Neural progenitor cell (in vitro differentiated cells): ENCODE measurements around the gene MRC1. TPM values are rescaled to one million over a fixed set of nuclear protein-coding genes. Genes with fewer than 3 reads are reported as not detected.

Experiments used
- DNase-seq: peaks from one replicate; pipeline ENCODE4 v3.0.0-alpha.2; 2016; ENCODE audit warnings: low spot score
- H2AFZ ChIP-seq: fragments of 200-600 bp; sonication (generic); replicated peaks from 2 replicates; pipeline ENCODE4 v1.6.1; 2016; ENCODE audit warnings: antibody characterized with exemption
- H3F3A ChIP-seq: fragments of 200-600 bp; sonication (generic); 2 replicates; pipeline ENCODE4 v1.6.1; 2016; ENCODE audit warnings: antibody characterized with exemption, low read depth
- H3K27ac ChIP-seq: fragments of 200-600 bp; sonication (generic); 2 replicates; pipeline ENCODE4 v1.5.1; 2016; ENCODE audit warnings: mild to moderate bottlenecking
- H3K27me3 ChIP-seq: fragments of 200-600 bp; sonication (generic); 2 replicates; pipeline ENCODE4 v1.6.1; 2016; ENCODE audit warnings: mild to moderate bottlenecking, moderate library complexity
- H3K36me3 ChIP-seq: fragments of 200-600 bp; sonication (generic); 2 replicates; pipeline ENCODE4 v1.5.1; 2016
- H3K4me1 ChIP-seq: fragments of 200-600 bp; sonication (generic); 2 replicates; pipeline ENCODE4 v1.6.1; 2016; ENCODE audit warnings: mixed run types
- H3K4me2 ChIP-seq: fragments of 200-600 bp; sonication (generic); 2 replicates; pipeline ENCODE4 v1.6.1; 2016
- H3K4me3 ChIP-seq: fragments of 200-600 bp; sonication (generic); 2 replicates; pipeline ENCODE4 v1.5.1; 2016
- H3K79me2 ChIP-seq: fragments of 200-600 bp; sonication (generic); 2 replicates; pipeline ENCODE4 v1.6.1; 2016; ENCODE audit warnings: low read depth
- H3K9ac ChIP-seq: fragments of 200-600 bp; sonication (generic); 2 replicates; pipeline ENCODE4 v1.6.1; 2016
- H3K9me3 ChIP-seq: fragments of 200-600 bp; sonication (generic); 2 replicates; pipeline ENCODE4 v1.5.1; 2016; ENCODE audit warnings: low read depth
- H4K20me1 ChIP-seq: fragments of 200-600 bp; sonication (generic); 2 replicates; pipeline ENCODE4 v1.6.1; 2016; ENCODE audit warnings: low read depth
- H3K27ac Mint-ChIP-seq: 3 replicates; pipeline ENCODE4 v1.8.0; 2021; ENCODE audit warnings: mixed read lengths
- H3K27me3 Mint-ChIP-seq: 2 replicates; pipeline ENCODE4 v1.8.0; 2022; ENCODE audit warnings: low read depth, mild to moderate bottlenecking, inconsistent platforms, moderate library complexity, mixed read lengths; ENCODE audit not compliant: insufficient read depth
- H3K36me3 Mint-ChIP-seq: 3 replicates; pipeline ENCODE4 v1.8.0; 2021; ENCODE audit warnings: mixed read lengths
- H3K4me1 Mint-ChIP-seq: 3 replicates; pipeline ENCODE4 v1.8.0; 2021; ENCODE audit warnings: mixed read lengths
- H3K4me3 Mint-ChIP-seq: 3 replicates; pipeline ENCODE4 v1.8.0; 2021; ENCODE audit warnings: mild to moderate bottlenecking, moderate library complexity, mixed read lengths
- H3K9me3 Mint-ChIP-seq: 3 replicates; pipeline ENCODE4 v1.8.0; 2020; ENCODE audit warnings: mixed read lengths
- CTCF ChIP-seq: fragments of 200-600 bp; sonication (generic); IDR thresholded peaks from 2 replicates; pipeline ENCODE4 v1.5.1; 2017; ENCODE audit warnings: antibody characterized with exemption, mild to moderate bottlenecking
- EZH2 ChIP-seq: fragments of 200-600 bp; sonication (generic); IDR thresholded peaks from 2 replicates; pipeline ENCODE4 v1.6.1; 2017; ENCODE audit warnings: antibody characterized with exemption, mild to moderate bottlenecking, moderate library complexity
- EZH2phosphoT487 ChIP-seq: fragments of 200-600 bp; sonication (generic); IDR thresholded peaks from 2 replicates; pipeline ENCODE4 v1.6.1; 2017; ENCODE audit warnings: antibody characterized with exemption
- total RNA-seq: library from RNA; depleted of rRNA; stranded (reverse); fragments of >200 nt; gene quantifications from 2 replicates; pipeline ENCODE4 v1.2.3, GENCODE V29; 2015; ENCODE audit warnings: low replicate concordance

The MRC1 gene
- total RNA-seq, 1 donor from 2014 or later, result not detected

GRCh38 chr10:17821893-17822292 is 12.7 kb downstream of the MRC1 start:
- Histone ChIP-seq H3K4me2 (no peak overlapping the region), H4K20me1 (no peaks in the 10 kb centered on the region), H3K4me1 (no peaks in the 10 kb centered on the region), H3K9ac (no peak overlapping the region), H3K9me3 (no peaks in the 10 kb centered on the region), H3K27ac (no peak overlapping the region), H3F3A (no peaks in the 10 kb centered on the region), H3K79me2 (no peaks in the 10 kb centered on the region), H3K36me3 (no peaks in the 10 kb centered on the region), H2AFZ (no peak overlapping the region), H3K27me3 (no peaks in the 10 kb centered on the region), H3K4me3 (no peak overlapping the region)
- Mint-ChIP-seq H3K36me3 (peaks cover 2% of the 10 kb centered on the region), H3K4me3 (no peak overlapping the region), H3K27ac (no peak overlapping the region), H3K9me3 (peaks cover 4% of the 10 kb centered on the region), H3K27me3 (peaks cover 2% of the 10 kb centered on the region), H3K4me1 (no peaks in the 10 kb centered on the region)
- no peak for DNase-seq
- TF ChIP-seq EZH2phosphoT487, result no peak
- TF ChIP-seq CTCF, result no peak
- TF ChIP-seq EZH2, result no peak

GRCh38 chr10:17831341-17831740 is 22.2 kb downstream of the MRC1 start:
- Histone ChIP-seq H3K36me3 (no peaks in the 10 kb centered on the region), H3K4me3 (no peak overlapping the region), H3K9ac (no peak overlapping the region), H4K20me1 (no peaks in the 10 kb centered on the region), H3K9me3 (no peaks in the 10 kb centered on the region), H3F3A (no peaks in the 10 kb centered on the region), H3K4me2 (no peak overlapping the region), H3K79me2 (no peaks in the 10 kb centered on the region), H3K27ac (no peak overlapping the region), H3K4me1 (no peaks in the 10 kb centered on the region), H2AFZ (no peak overlapping the region), H3K27me3 (no peaks in the 10 kb centered on the region)
- H3K27ac Mint-ChIP-seq, result no peak overlapping the region
- no peaks in the 10 kb centered on the region for H3K4me1 Mint-ChIP-seq
- H3K9me3 Mint-ChIP-seq, result no peaks in the 10 kb centered on the region
- H3K27me3 Mint-ChIP-seq, result no peaks in the 10 kb centered on the region
- H3K36me3 Mint-ChIP-seq, result no peaks in the 10 kb centered on the region
- no peak for TF ChIP-seq EZH2phosphoT487
- TF ChIP-seq EZH2, result no peak
- TF ChIP-seq CTCF, result no peak
- no peak for DNase-seq
- no peak overlapping the region for H3K4me3 Mint-ChIP-seq

- H3K27me3 ChIP-seq, result no peaks in the 10 kb centered on the region
- no peak overlapping the region for H3K4me3 Mint-ChIP-seq
These were observed 22.7 kb downstream of the MRC1 start for GRCh38 chr10:17831896-17832295.

More at GRCh38 chr10:17831896-17832295, 22.7 kb downstream of the MRC1 start:
- no peaks in the 10 kb centered on the region for H4K20me1 ChIP-seq
- Mint-ChIP-seq H3K9me3 (no peaks in the 10 kb centered on the region), H3K4me1 (peaks cover 2% of the 10 kb centered on the region), H3K27ac (no peak overlapping the region), H3K36me3 (no peaks in the 10 kb centered on the region), H3K27me3 (no peaks in the 10 kb centered on the region)
- no peak for DNase-seq
- no peak overlapping the region for H3K4me3 ChIP-seq
- no peak overlapping the region for H3K4me2 ChIP-seq
- TF ChIP-seq CTCF (no peak), EZH2 (no peak), EZH2phosphoT487 (no peak)
- no peaks in the 10 kb centered on the region for H3K36me3 ChIP-seq
- no peaks in the 10 kb centered on the region for H3F3A ChIP-seq
- no peak overlapping the region for H3K9ac ChIP-seq
- no peaks in the 10 kb centered on the region for H3K9me3 ChIP-seq
- no peak overlapping the region for H2AFZ ChIP-seq
- no peak overlapping the region for H3K27ac ChIP-seq
- no peaks in the 10 kb centered on the region for H3K4me1 ChIP-seq
- no peaks in the 10 kb centered on the region for H3K79me2 ChIP-seq
